ENCODE measurements around the gene ARHGEF1.
"Not testable (repeated sequence)": the region's sequence is repeated elsewhere in the genome, so short reads cannot be mapped to it uniquely, and the experiment has no call there.

ARHGEF1 gene

DNA sequence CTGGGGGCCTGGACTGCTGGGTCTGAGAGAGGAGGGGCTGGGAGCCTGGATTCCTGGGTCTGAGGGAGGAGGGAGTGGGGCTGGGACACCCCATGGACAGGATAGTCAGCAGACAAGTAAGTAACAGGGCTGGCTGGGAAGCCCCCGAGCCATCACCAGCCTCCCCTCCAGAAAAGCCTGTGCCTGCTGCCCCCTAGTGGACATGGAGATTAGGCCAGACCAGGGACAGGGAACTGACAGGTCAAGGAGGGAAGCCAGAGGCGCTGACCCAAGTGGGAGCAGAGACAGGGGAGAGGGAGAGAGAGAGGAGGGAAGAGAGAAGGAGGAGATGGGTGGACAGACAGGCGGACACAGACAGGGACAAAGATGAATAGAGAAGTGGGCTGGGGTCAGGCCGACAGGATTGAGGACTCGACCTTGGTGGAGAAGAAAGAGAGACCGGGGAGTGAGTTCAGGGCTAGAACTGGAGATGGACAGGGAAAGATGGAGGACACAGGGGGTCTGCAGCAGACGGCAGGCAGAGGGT, 51.9 kb downstream of the ARHGEF1 start:
- no peaks in the 10 kb centered on the region for H3K9me3 ChIP-seq (ENCODE audit: insufficient read depth, low read length)
- H3K36me3 ChIP-seq (ENCODE audit: insufficient read depth, insufficient read length, low read length) = no peaks in the 10 kb centered on the region
- peaks cover 64% of the 10 kb centered on the region for H3K27me3 ChIP-seq (ENCODE audit: insufficient read depth, insufficient read length)
- H3K9ac ChIP-seq (ENCODE audit: insufficient read length, low read depth) = no peak overlapping the region
- peak; percentile 46 for DNase-seq (ENCODE audit: low read depth, low spot score)
- TF ChIP-seq ZNF274 (IDR thresholded peaks at IDR 0.05; ENCODE audit: low read depth, low read length) (no peak), YY1 (IDR thresholded peaks at IDR 0.05; ENCODE audit: insufficient read depth, insufficient read length) (no peak), SUZ12 (IDR thresholded peaks at IDR 0.05; ENCODE audit: extremely low read depth, insufficient read depth, insufficient read length) (no peak)
- H3K4me3 ChIP-seq (ENCODE audit: insufficient read length, low read depth) = no peak overlapping the region
- H3K4me1 ChIP-seq (ENCODE audit: insufficient read depth, insufficient read length) = peaks cover 9% of the 10 kb centered on the region

GRCh38 chr19:41935760-41936415, 52.9 kb downstream of the ARHGEF1 start:
- peaks cover 9% of the 10 kb centered on the region for H3K4me1 ChIP-seq (ENCODE audit: insufficient read depth, insufficient read length)
- no peak overlapping the region for H3K4me3 ChIP-seq (ENCODE audit: insufficient read length, low read depth)
- peaks cover 60% of the 10 kb centered on the region for H3K27me3 ChIP-seq (ENCODE audit: insufficient read depth, insufficient read length)
- H3K9ac ChIP-seq (ENCODE audit: insufficient read length, low read depth) = no peak overlapping the region
- no peaks in the 10 kb centered on the region for H3K36me3 ChIP-seq (ENCODE audit: insufficient read depth, insufficient read length, low read length)
- no peaks in the 10 kb centered on the region for H3K9me3 ChIP-seq (ENCODE audit: insufficient read depth, low read length)
- no peak for DNase-seq (ENCODE audit: low read depth, low spot score)
- TF ChIP-seq ZNF274 (IDR thresholded peaks at IDR 0.05; ENCODE audit: low read depth, low read length) (no peak), SUZ12 (IDR thresholded peaks at IDR 0.05; ENCODE audit: extremely low read depth, insufficient read depth, insufficient read length) (no peak), YY1 (IDR thresholded peaks at IDR 0.05; ENCODE audit: insufficient read depth, insufficient read length) (no peak)

GRCh38 chr19:41936416-41936850, 53.4 kb downstream of the ARHGEF1 start:
- Histone ChIP-seq H3K4me3 (ENCODE audit: insufficient read length, low read depth) (no peak overlapping the region), H3K9me3 (ENCODE audit: insufficient read depth, low read length) (no peaks in the 10 kb centered on the region), H3K4me1 (ENCODE audit: insufficient read depth, insufficient read length) (peaks cover 7% of the 10 kb centered on the region), H3K36me3 (ENCODE audit: insufficient read depth, insufficient read length, low read length) (no peaks in the 10 kb centered on the region), H3K9ac (ENCODE audit: insufficient read length, low read depth) (no peak overlapping the region), H3K27me3 (ENCODE audit: insufficient read depth, insufficient read length) (peaks cover 62% of the 10 kb centered on the region)
- DNase-seq (ENCODE audit: low read depth, low spot score) = no peak
- TF ChIP-seq SUZ12 (IDR thresholded peaks at IDR 0.05; ENCODE audit: extremely low read depth, insufficient read depth, insufficient read length) (no peak), ZNF274 (IDR thresholded peaks at IDR 0.05; ENCODE audit: low read depth, low read length) (no peak), YY1 (IDR thresholded peaks at IDR 0.05; ENCODE audit: insufficient read depth, insufficient read length) (no peak)

DNA sequence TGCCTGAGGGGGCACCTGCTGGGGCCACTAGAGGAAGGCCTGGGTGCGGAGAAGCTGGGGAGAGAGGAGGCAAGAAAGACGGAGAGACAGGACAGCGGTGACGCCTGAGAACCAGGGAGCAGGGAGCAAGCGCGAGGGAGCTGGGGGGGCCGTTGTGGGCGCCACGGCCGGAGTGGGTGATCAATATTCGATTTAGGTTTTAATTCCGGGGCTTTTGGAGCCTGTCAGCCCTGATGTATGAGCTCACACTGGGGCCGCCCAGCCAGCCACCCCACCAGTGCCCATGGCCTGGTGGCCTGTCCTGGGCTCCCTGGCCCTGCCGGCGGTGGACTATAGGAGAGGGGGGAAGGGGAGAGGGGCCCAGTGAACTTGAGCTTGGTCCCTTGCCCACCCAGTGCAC, 54.0 kb downstream of the ARHGEF1 start:
- no peaks in the 10 kb centered on the region for H3K9me3 ChIP-seq (ENCODE audit: insufficient read depth, low read length)
- TF ChIP-seq YY1 (IDR thresholded peaks at IDR 0.05; ENCODE audit: insufficient read depth, insufficient read length) (no peak), SUZ12 (IDR thresholded peaks at IDR 0.05; ENCODE audit: extremely low read depth, insufficient read depth, insufficient read length) (no peak), ZNF274 (IDR thresholded peaks at IDR 0.05; ENCODE audit: low read depth, low read length) (no peak)
- peaks cover 3% of the 10 kb centered on the region for H3K4me1 ChIP-seq (ENCODE audit: insufficient read depth, insufficient read length)
- no peak overlapping the region for H3K9ac ChIP-seq (ENCODE audit: insufficient read length, low read depth)
- H3K27me3 ChIP-seq (ENCODE audit: insufficient read depth, insufficient read length) = peaks cover 58% of the 10 kb centered on the region
- H3K4me3 ChIP-seq (ENCODE audit: insufficient read length, low read depth) = no peak overlapping the region
- H3K36me3 ChIP-seq (ENCODE audit: insufficient read depth, insufficient read length, low read length) = no peaks in the 10 kb centered on the region
- no peak for DNase-seq (ENCODE audit: low read depth, low spot score)

DNA sequence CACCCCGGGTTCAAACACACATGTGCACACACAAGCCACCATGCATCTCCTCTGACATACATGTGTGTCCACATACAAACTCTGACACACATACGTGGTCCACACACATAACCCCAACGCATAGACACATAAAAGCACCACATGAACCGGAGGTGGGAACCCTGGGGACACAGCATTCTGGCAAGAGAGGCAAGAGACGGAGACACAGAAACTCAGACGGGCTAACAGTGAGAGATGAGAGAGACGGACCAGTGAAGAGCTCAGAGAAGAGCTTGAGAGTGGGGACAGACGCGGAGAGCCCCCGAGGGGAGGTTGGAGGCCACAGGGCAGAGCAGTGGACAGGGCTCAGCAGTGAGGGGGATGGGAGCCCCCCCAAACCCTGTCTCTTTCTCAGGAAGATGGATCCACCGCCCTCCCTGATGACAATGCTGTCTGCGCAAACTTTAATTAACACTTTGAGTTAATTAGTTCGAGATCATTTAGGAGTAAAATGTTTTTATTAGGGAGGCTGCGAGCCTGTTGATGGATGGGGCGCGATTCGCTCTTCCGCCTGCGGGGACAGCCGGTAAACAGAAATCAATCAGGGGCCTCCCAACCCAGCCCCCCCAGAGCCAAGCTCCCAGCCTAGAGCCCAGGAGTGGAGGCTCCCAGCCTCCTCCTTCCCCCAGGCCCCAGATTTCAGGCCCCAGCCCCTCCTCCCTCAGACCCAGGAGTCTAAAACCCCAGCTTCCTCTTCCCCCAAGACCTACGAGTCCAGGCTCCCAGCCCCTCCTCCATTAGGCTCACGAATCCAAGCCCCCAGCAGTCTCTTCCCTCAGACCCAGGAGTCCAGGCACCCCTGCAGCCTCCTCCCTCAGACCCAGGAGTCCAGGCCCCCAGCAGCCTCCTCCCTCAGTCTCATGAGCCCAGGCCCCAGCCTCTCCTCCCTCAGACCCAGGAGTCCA, 54.8 kb downstream of the ARHGEF1 start:
- Histone ChIP-seq H3K4me1 (ENCODE audit: insufficient read depth, insufficient read length) (no peaks in the 10 kb centered on the region), H3K9ac (ENCODE audit: insufficient read length, low read depth) (no peak overlapping the region), H3K4me3 (ENCODE audit: insufficient read length, low read depth) (no peak overlapping the region), H3K27me3 (ENCODE audit: insufficient read depth, insufficient read length) (peaks cover 49% of the 10 kb centered on the region), H3K36me3 (ENCODE audit: insufficient read depth, insufficient read length, low read length) (no peaks in the 10 kb centered on the region), H3K9me3 (ENCODE audit: insufficient read depth, low read length) (no peaks in the 10 kb centered on the region)
- TF ChIP-seq ZNF274 (IDR thresholded peaks at IDR 0.05; ENCODE audit: low read depth, low read length) (no peak), YY1 (IDR thresholded peaks at IDR 0.05; ENCODE audit: insufficient read depth, insufficient read length) (no peak), SUZ12 (IDR thresholded peaks at IDR 0.05; ENCODE audit: extremely low read depth, insufficient read depth, insufficient read length) (no peak)
- no peak for DNase-seq (ENCODE audit: low read depth, low spot score)

- not testable (repeated sequence) for H3K4me3 ChIP-seq (ENCODE audit: insufficient read length, low read depth); H3K4me1 ChIP-seq (ENCODE audit: insufficient read depth, insufficient read length); H3K9me3 ChIP-seq (ENCODE audit: insufficient read depth, low read length); H3K36me3 ChIP-seq (ENCODE audit: insufficient read depth, insufficient read length, low read length); H3K9ac ChIP-seq (ENCODE audit: insufficient read length, low read depth); DNase-seq (ENCODE audit: low read depth, low spot score)
- H3K27me3 ChIP-seq (ENCODE audit: insufficient read depth, insufficient read length) = peaks cover 35% of the 10 kb centered on the region
Measured at GRCh38 chr19:41939209-41939608, 56.2 kb downstream of the ARHGEF1 start.
